K562 (cell line): ENCODE data around the gene IGSF9. TPM values are rescaled to one million over a fixed set of nuclear protein-coding genes. Genes with fewer than 3 reads are reported as not detected.
A peak's percentile ranks its signal among the peaks of the same experiment; 100 is the strongest.

Experiments
- ATF1 ChIP-seq, 2 experiments: fragments of 450-650 bp in 1 of 2; IDR thresholded peaks; 2 replicates each; pipeline ENCODE4 v1.6.1; 2016; ENCODE audit warnings: missing compliant biosample characterization in 1 of 2, missing genetic modification characterization in 1 of 2
- ATF6 ChIP-seq: sonication (generic); formaldehyde crosslinking; IDR thresholded peaks from 2 replicates; pipeline ENCODE4 v1.4.0; 2020; ENCODE audit warnings: mild to moderate bottlenecking, missing genetic modification reagents
- DNMT1 ChIP-seq: fragments of 450-650 bp; IDR thresholded peaks from 2 replicates; pipeline ENCODE4 v1.6.1; 2016; ENCODE audit warnings: antibody characterized with exemption, mild to moderate bottlenecking
- GABPB2 ChIP-seq: fragments of 250-450 bp; sonication (Bioruptor Pico); conservative IDR thresholded peaks from 2 replicates; pipeline ENCODE4 v1.5.1; 2021; ENCODE audit warnings: mild to moderate bottlenecking
- NRF1 ChIP-seq, 2 experiments: fragments of 450-650 bp; IDR thresholded peaks in 1 of 2; conservative IDR thresholded peaks in 1 of 2; 2 replicates each; pipeline ENCODE4 v1.6.1; 2014; ENCODE audit warnings: mild to moderate bottlenecking in 2 of 2
- THRA ChIP-seq: fragments of 450-650 bp; IDR thresholded peaks from 2 replicates; pipeline ENCODE4 v1.6.1; 2017; ENCODE audit warnings: mild to moderate bottlenecking, moderate library complexity
- TRIM25 ChIP-seq: fragments of 450-650 bp; IDR thresholded peaks from 2 replicates; pipeline ENCODE4 v1.7.0; 2016; ENCODE audit warnings: borderline replicate concordance
- VEZF1 ChIP-seq: fragments of 200-800 bp; sonication (Bioruptor generic); IDR thresholded peaks from 2 replicates; pipeline ENCODE4 v1.6.1; 2017; ENCODE audit warnings: missing genetic modification characterization, missing compliant biosample characterization
- ZBTB12 ChIP-seq: fragments of 250-450 bp; sonication (Bioruptor Pico); IDR thresholded peaks from 2 replicates; pipeline ENCODE4 v1.4.0; 2020
- ZC3H4 ChIP-seq: sonication (generic); formaldehyde crosslinking; IDR thresholded peaks from 2 replicates; pipeline ENCODE4 v1.9.0; 2021; ENCODE audit warnings: missing genetic modification reagents, borderline replicate concordance
- ZNF263 ChIP-seq: sonication (generic); formaldehyde crosslinking; IDR thresholded peaks from 2 replicates; pipeline ENCODE4 v1.8.0; 2022; ENCODE audit warnings: mild to moderate bottlenecking, missing genetic modification reagents, borderline replicate concordance
- ZNF609 ChIP-seq: sonication (generic); formaldehyde crosslinking; IDR thresholded peaks from 2 replicates; pipeline ENCODE4 v1.8.1; 2023; ENCODE audit warnings: missing genetic modification reagents, mild to moderate bottlenecking, borderline replicate concordance
- polyA plus RNA-seq, 8 experiments: library from polyadenylated mRNA; depleted of rRNA in 4 of 8; stranded (reverse) in 5 of 8; unstranded in 3 of 8; fragments of >200 nt; fragmentation: Nextera tagmentation in 2 of 8; fragmentation: Illumina TruSeq in 1 of 8; extraction: Ambion mirVana in 2 of 8; extraction: Trizol in 1 of 8; gene quantifications; 2 replicates each; pipeline versions ENCODE4 v1.2.1 to v1.2.3, GENCODE V29; 2011 to 2014; ENCODE audit warnings: inconsistent platforms in 1 of 8, missing spikeins in 1 of 8
- total RNA-seq, 7 experiments: library from RNA; depleted of rRNA in 6 of 7; stranded (reverse); fragments of >200 nt in 6 of 7; fragmentation: Illumina TruSeq in 2 of 7; extraction: Trizol in 2 of 7; gene quantifications; 2 replicates each; pipeline versions ENCODE4 v1.2.1 to v1.2.3, GENCODE V29; 2011 to 2021; ENCODE audit warnings: low replicate concordance in 1 of 7

IGSF9 gene
- total and polyA plus RNA-seq, 9 of the 15 experiments (the other 6 are each of a cell fraction or from before 2014, with no cell fraction given) = 0.03 to 0.29 (median 0.07) TPM; not detected in 1

- TF ChIP-seq GABPB2 (CRISPR knock-in tag) (no peak), ZC3H4 (CRISPR knock-in tag) (no peak), ZNF263 (CRISPR knock-in tag) (no peak), ZNF609 (CRISPR knock-in tag) (no peak), ATF6 (no peak), VEZF1 (CRISPR knock-in tag) (peak; percentile 49), ATF1 (CRISPR knock-in tag; IDR thresholded peaks at IDR 0.05) (no peak), ATF1 (tag; IDR thresholded peaks at IDR 0.05) (peak; percentile 72), TRIM25 (no peak), NRF1 (conservative IDR thresholded peaks at IDR 0.05 in 1 of 2, IDR thresholded peaks at IDR 0.05 in 1 of 2) (0 out of 4 replicates have a peak, but pooled peaks of 1 of the 2 experiments have one; percentile 27), DNMT1 (no peak), THRA (no peak), ZBTB12 (CRISPR knock-in tag) (no peak)
Observed at GRCh38 chr1:159945483-159946241, at the start of gene IGSF9 (continued).
